Activated CD4-positive, alpha-beta T cell treated with anti-CD3 and anti-CD28 coated beads, Interleukin-2, amount 50 U/mL, for 16 hours (primary cell): ENCODE data around the gene CAPN11.

Experiments
- DNase-seq: peaks from one replicate; pipeline ENCODE4 v3.0.0-alpha.2; 2020

CAPN11 gene

GRCh38 chr6:44158770-44159228, at the start of gene CAPN11:
TSS of gene CAPN11 (plus strand) at chr6:44158820. CDS start at chr6:44158849, 29 bp downstream.
- no peak for DNase-seq

- DNase-seq = no peak
Measured at GRCh38 chr6:44109212-44109611, 49.4 kb upstream of the CAPN11 start.

- DNase-seq = no peak
Measured at GRCh38 chr6:44110005-44110676, 48.5 kb upstream of the CAPN11 start.

DNA sequence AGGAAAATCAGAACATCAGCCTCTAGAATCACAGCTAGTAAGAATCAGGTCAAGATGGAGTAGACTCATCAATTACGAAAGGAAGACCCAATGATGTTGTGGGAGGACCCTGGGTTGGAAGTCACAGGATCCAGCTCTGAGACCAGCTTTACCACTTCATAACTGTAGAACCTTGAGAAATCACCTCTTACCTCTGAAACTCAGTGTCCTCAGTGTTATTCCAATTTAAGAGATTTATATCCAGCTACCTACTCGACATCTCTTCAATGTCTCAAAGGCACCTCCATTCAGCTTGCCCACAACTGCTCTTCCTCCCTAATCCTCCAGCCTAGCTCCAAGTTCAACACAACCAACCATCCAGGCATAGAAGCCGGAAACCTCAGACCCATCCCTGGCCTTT, 47.7 kb upstream of the CAPN11 start:
- DNase-seq = no peak

DNA sequence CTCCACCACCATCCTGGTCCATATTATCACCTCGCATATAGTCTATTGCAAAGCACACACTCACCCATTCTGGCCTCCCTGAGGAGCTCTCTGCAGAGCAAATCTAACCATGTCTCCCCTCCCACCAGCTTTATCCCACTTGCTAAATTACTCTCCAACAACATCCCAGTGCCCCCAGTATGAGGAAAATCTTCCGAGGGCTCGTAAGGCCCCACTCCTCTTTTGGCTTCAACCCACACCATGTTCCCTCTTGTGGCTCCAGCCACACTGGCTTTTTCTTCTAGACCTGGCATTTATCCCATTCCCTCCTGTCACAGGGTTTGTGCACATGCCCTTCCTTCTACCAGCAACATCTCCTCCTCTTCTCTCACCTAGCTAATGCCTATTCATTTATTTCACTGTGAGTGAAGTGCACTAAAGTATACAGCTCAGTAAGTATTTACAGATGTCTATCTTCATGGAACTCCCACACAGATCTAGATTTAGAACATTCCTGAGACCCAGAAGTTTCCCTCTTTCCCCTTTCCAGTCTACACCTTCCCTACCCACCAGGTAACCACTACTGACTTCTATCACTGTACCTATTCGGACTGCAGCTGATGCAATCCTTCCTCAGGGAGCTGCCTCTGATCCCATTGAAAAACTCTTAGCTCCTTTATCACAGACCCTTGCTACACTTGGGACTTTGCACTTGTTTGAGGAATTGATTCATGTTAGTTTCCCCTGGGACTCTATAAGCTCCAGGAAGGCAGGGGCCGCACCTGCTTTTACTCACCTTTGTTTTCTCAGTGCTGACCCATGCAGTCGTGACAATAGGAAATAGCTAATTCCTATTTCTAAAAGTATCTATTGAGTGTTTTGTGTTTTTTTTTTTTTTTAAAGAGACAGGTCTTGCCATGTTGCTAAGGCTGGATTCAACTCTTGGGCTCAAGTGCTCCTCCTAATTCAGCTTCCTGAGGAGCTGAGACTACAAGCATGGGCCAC, 46.9 kb upstream of the CAPN11 start:
- no peak for DNase-seq

GRCh38 chr6:44113414-44113813, 45.2 kb upstream of the CAPN11 start:
- DNase-seq = no peak

DNA sequence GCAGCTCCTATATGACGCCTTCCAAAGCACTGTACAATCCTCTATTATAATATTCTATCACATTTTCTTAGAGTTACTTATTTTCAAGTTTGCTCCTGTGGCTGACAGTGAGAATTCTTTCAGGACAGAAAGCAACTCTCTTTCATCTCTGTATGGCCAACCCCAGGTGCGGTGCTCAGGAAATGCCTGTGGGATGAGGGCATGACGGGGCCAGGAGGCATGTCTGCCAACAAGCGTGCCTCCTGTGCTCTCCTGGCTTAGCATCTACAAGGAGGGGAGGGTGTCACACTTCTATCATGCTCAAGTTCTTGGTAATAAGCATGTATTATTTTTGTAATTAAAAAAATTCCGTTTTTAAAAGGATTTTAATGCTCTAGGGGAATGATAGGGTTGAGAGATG, 42.8 kb upstream of the CAPN11 start:
- no peak for DNase-seq

DNA sequence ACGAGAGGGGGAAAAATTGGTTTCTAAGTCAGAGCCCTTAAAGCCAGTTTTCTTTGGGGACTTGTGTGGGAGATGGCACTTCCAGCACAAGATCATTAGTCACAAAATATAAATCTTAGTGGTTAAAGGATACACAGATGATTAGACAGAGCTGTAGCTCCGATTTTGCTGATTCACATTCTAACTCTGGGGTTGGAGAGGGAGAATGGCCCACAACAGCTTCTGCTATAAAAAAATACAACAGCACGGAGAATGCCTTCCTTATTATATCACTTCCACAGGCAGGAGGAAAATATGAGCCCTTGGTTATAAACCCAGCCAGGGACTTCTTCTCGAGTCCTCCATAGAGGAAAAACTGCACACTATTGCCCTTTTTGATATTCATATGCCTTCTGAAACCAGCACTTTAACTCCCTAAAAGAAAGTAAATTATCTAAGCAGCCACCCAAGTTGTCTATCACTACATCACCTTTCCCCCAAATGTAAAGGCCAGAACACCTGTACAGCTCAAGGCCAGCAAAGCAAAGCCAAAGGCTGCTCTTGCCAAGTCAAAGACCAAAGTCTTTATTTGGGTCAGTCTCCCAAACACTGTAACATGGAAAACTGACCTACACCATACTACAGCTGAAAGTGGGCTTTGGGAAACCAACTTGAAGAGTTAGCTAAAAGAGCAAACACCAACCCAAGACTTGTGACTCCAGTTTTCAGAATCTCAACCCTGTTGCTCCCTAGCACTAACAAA, 41.8 kb upstream of the CAPN11 start:
- no peak for DNase-seq

GRCh38 chr6:44117397-44118128, 41.1 kb upstream of the CAPN11 start:
- no peak for DNase-seq

GRCh38 chr6:44119704-44120262, 38.8 kb upstream of the CAPN11 start:
- DNase-seq = no peak

DNA sequence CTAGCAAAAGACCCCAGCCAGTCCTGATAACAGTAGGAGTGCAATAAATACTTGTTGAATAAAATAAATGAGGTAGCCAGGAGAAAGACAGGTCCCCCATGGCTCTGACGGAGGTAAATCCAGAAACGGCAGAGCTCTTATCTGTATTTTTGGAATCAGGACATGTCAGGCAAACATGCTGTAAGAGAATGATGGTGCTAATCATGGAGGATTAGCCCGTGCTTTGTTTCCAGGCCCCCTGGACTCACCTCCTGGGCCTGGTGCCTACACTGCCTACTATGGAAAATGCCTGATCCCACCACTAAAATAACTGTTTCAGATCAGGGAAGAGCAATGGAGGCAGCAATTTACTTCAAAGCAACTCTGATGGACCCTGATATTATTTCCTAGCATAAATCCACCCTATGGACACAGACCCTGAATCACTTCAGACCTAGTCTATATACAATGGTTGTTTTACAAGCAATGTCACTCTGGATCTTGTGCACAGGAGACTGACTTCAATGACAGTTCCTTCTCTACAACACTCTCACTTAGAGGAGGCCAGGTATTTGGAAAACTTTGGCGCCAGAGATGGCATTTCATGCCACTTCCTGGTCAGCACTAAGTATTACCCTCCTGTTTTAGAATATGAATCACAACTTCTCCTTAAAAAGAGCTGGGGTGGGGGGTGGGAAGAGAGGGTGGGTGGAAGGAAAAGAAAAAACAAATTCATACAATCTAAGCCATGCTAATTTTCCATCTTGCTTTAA, 37.8 kb upstream of the CAPN11 start:
- no peak for DNase-seq

DNA sequence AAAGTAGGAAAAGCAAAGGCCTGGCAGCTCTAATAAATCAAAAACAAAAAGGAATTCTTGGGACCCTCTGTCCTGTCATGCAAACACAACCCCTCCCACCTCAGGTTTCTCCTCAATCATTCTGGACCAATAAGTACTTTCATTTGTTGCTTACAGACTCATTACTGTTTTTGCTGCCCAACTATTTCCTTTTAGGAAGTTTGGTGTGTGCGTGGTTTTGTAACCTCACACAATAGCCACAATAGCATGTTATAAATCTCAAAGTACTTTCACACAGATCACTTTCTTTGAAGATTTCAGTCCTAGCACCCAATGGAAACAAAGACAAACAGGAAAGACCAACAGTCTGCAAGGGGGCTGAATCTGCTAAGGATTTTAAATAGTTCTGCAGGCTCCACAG, 35.8 kb upstream of the CAPN11 start:
- peak; percentile 57 for DNase-seq

GRCh38 chr6:44123544-44123943, 35.1 kb upstream of the CAPN11 start:
- DNase-seq = no peak

DNA sequence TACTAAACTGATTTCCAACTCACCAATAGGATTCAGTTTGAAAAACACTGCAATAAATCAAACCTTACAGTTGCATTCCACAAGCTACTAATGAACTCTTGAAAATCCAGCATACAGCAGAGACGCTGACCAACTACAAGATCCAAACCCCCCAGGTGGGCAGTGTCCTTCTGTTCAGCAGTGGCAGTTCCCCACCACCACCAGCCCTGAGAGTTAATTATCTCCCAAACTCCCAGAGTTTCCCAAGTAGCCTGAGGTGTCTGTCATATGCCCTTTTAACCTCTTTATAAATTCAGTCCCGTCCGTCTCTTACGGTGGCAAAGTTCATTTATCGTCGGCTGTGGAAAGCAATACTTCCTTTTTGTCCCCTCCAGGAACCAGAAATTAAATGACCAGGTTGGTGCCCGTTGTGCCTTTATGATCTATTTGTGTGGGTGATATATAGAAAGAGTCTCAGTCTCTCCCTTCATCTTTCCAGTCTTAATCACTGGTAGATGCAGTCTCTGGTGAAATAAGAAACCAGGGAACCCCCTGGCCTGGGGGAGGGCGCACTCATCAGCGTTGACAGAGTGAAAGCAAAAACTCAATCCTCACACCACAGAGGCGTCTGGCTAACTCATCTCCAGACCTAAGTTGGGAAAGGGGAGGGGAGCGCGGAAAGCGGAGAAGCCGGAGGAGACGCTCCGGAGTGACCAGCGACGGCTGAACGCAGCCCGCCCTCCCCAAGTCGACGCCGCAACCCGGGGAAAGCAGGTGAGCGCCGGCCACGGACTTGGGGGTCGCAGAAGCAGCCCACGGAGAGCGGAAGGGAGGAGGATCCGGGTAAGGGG, 32.1 kb upstream of the CAPN11 start:
- DNase-seq = peak; percentile 83

GRCh38 chr6:44127186-44128019, 31.2 kb upstream of the CAPN11 start, which contains the start of the genes MRPL14 and TMEM63B:
TSS of gene MRPL14 (minus strand) at chr6:44127452. CDS start at chr6:44116611, 10,841 bp downstream.
TSS of gene TMEM63B (plus strand) at chr6:44127554. CDS start at chr6:44134585, 7,031 bp downstream.
- DNase-seq = peak; percentile 91

- no peak for DNase-seq
Measured at GRCh38 chr6:44128020-44128917, 30.4 kb upstream of the CAPN11 start.

DNA sequence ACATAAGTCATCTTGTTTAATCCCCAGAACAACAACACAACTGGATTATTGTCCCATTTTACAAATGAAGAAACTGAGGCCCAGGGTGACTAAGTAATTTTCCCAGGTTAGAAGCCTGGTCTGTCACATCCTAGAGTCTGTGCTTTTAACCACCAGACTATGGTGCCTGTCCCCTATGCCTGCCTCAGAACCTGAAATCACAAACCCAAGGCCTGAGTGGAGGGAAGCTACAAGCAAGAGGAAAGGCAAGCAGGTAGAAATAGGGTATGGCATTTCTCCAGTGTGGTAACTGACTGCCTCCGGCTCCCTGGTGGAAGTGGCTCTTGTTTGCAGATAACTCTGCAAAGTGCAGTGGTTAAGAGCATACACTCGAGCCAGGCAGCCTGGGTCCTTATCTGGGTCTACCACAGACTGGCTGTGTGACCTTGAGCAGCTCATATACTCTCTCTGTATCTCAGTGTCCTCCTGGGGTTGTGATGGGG, 28.7 kb upstream of the CAPN11 start:
- DNase-seq = no peak

DNA sequence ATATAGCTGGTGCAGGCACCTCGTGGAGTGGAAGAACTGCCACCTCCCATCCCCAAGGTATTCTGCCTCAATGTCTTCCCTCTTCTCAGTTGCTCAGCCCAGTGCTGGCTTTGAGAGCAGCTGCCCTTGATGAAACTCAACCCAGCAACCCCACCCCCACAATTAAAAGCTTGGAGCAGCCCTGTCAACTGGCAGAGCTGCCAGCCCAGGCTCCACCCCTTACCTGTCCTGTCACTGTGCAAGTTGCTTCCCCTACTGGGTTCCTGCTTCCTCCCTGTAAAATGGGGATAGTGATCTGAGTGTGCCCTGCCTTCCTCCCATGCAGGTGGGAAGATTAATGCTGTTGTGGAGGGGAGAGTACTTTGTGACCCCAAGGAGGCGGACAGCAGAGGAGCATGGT, 26.7 kb upstream of the CAPN11 start:
- no peak for DNase-seq
